ENCODE results near the gene PMF1. TPM values are rescaled to one million over a fixed set of nuclear protein-coding genes. Genes with fewer than 3 reads are reported as not detected.
A peak's percentile ranks its signal among the peaks of the same experiment; 100 is the strongest.
"Not testable (repeated sequence)": the region's sequence is repeated elsewhere in the genome, so short reads cannot be mapped to it uniquely, and the experiment has no call there.

The PMF1 gene
- total RNA-seq, 1 donor from 2014 or later, result 26.6 TPM

DNA sequence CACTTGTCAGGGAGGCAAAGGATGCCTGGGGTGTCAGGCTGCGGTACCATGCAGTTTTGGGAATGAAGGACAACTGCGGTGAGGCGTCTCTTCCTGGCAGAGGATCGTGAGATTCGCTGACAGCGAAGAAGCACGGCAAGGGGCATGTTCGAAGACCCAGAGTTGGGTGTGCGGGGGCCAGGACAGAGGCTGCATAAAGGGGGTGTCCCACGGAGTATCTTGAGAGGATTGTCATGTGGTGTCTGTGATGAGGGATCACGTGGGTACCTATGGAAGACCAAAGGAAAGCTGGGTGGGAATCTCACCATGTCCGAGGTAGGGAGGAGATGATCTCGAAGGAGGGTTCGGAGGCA, 18.5 kb upstream of the PMF1 start:
- ATAC-seq (no peak), DNase-seq (ENCODE audit: low spot score) (no peak)

DNA sequence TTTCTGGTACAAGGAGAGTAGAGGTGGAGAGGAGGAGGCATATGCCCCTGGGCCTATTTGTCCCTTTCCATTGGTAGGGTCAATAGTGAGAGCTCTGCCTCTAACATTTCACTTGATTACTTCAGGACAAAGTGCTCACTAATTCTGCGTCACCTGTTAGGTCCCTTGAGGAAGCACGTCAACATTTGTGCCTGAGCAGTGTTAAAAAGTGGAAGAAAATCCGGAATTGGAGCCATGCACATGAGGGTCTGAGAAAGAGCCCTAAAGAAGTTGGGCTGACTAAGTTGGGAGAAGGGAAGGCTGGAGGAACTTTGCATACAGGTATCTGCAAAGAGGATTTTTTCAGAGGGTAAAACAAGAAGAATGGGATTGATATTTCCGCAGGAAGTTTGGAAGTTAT, 17.0 kb upstream of the PMF1 start:
- DNase-seq (ENCODE audit: low spot score) (no peak), ATAC-seq (no peak)

DNA sequence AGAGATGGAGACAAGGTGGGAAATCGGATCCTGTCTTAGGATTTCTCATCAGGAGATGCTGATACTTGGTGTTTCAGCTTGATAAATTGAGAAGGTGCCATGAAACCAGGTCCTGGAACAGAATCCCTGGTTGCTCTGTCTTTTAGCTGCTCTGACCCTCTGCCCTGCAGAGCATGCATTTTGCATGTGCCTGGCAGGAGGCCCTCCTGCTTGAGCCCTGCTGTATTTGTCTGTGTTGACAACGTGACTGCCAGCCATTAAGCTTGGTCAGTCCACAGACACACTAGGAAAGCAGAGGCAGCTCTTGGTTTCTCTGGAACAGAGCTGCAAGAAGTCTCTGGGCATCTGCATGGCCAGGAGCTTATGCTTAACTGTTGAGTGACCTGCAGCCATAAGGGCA, 16.4 kb upstream of the PMF1 start:
- DNase-seq (ENCODE audit: low spot score), result peak; percentile 93
- peak; percentile 69 for ATAC-seq

DNA sequence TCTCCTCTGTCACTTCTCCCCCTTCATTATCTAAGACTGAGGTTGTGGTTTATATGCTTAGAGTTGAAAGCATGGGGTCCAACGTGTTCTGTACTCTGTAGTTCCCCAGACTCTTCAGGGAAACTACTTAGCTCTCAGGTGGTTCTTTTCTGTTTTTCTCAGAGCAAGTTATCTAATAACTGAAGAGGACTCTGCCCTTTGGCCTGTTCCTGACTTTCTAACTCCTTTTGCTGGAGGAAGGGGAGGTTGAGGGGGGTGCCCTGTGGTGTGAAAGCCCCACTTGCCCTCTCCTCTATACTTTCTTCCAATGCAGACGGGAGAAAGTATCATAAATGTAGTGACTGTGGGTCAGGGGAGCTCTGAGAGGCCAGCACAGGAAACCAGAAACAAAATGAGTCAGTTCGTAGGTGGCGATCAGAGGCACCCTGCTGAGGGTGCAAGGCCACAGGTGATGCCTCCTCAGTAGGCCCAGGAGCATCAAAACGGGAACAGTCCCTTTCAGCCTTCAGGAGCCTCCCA, 13.9 kb upstream of the PMF1 start:
- no peak for ATAC-seq
- DNase-seq (ENCODE audit: low spot score), result no peak

DNA sequence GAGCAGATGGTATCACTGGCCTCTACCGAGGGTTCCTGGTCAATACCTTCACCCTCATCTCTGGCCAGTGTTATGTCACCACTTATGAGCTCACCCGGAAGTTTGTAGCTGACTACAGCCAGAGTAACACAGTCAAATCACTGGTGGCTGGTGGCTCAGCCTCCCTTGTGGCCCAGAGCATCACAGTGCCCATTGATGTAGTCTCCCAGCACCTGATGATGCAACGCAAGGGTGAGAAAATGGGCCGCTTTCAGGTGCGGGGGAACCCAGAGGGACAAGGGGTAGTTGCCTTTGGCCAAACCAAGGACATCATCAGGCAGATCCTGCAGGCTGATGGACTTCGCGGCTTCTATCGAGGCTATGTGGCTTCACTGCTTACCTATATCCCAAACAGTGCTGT, 12.8 kb upstream of the PMF1 start:
- no peak for DNase-seq (ENCODE audit: low spot score)
- no peak for ATAC-seq

GRCh38 chr1:156203331-156203730, 9.5 kb upstream of the PMF1 start:
- DNase-seq (ENCODE audit: low spot score) (no peak), ATAC-seq (no peak)

DNA sequence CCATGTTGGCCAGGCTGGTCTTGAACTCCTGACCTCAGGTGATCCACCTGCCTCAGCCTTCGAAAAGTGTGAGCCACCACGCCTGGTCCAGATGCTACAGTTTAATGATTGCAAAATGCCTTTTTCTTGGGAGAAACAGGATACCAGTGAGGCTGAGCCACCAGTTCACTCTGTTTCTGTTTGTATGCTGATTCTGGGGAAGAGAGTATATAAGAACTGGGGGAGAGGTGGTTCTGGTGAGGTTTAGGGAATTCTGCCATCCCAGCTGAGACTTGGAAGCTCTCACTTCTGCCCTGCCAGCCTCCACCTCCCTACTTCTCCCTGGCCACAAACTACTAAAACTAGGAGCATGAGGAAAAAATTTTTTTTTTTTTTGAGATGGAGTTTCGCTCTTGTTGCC, 8.1 kb upstream of the PMF1 start:
- DNase-seq (ENCODE audit: low spot score) (no peak), ATAC-seq (no peak)

- ATAC-seq, result no peak
- no peak for DNase-seq (ENCODE audit: low spot score)
Observed at GRCh38 chr1:156211243-156211642, 1.6 kb upstream of the PMF1 start.

- DNase-seq (ENCODE audit: low spot score) (no peak), ATAC-seq (no peak)
Observed at GRCh38 chr1:156212130-156212529, 677 bp upstream of the PMF1 start.

DNA sequence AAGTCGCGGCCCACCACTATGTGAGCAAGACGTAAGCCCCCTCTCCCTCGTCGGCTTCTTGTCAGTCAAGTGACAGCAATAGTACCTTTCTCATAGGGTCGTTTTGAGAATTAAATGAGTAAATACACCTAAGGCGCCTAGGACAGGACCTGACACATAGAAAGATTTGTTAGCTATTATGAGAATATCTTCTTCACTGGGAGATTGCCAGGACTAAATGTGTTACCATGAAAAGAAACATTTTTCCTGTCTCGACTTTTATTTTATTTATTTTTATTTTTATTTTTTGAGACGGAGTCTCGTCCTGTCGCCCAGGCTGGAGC, 798 bp downstream of the PMF1 start:
- ATAC-seq (no peak), DNase-seq (ENCODE audit: low spot score) (no peak)

- ATAC-seq (no peak), DNase-seq (ENCODE audit: low spot score) (no peak)
Observed at GRCh38 chr1:156214024-156214748, 1.4 kb downstream of the PMF1 start.

DNA sequence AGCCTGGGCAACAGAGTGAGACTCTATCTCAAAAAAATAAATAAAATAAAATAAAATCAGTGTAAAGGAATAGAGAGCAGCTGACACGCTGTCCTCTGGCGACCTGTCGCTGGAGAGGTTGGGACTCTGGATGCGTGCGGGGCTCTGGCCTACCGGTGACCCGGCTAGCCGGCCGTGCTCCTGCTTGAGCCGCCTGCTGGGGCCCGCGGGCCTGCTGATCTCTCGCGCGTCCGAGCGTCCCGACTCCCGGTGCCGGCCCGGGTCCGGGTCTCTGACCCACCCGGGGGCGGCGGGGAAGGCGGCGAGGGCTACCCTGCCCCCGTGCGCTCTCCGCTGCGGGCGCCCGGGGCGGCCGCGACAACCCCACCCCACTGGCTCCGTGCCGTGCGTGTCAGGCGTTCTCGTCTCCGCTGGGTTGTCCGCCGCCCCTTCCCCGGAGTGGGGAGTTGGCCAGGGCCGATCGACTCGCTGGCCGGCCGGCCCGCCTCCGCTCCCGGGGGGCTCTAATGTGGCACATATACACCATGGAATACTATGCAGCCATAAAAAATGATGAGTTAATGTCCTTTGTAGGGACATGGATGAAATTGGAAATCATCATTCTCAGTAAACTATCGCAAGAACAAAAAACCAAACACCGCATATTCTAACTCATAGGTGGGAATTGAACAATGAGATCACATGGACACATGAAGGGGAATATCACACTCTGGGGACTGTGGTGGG, 3.7 kb downstream of the PMF1 start:
- ATAC-seq; DNase-seq (ENCODE audit: low spot score): not testable (repeated sequence)

- ATAC-seq (peak; percentile 5), DNase-seq (ENCODE audit: low spot score) (no peak)
Observed at GRCh38 chr1:156217871-156218270, 5.1 kb downstream of the PMF1 start.

GRCh38 chr1:156220226-156220625, 7.4 kb downstream of the PMF1 start:
- DNase-seq (ENCODE audit: low spot score), result no peak
- no peak for ATAC-seq

DNA sequence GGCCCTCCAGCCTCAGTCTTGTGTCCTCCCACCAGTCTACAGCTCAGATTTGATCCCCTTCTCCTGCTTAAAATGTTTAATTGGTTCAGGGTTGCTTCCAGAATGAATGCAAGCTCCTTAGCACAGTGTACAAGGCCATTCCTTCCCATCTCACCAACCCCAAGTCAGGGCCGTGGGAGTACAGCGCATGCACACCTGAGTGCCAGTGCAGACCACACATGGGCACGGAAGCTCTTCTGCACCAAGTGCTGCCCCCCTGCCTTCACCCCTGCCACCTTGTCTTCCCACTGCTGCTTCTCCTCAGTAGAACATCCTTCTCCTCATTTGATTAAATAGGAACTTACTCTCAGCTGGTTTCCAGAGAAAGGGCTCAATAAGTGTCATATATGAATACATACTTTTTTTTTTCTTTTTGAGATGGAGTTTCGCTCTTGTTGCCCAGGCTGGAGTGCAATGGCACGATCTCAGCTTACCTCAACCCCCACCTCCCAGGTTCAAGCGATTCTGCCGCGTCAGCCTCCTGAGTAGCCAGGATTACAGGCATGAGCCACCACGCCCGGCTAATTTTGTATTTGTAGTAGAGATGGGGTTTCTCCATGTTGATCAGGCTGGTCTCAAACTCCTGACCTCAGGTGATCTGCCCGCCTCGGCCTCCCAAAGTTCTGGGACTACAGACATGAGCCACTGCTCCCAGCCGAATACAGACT, 9.3 kb downstream of the PMF1 start:
- ATAC-seq, result no peak
- no peak for DNase-seq (ENCODE audit: low spot score)

DNA sequence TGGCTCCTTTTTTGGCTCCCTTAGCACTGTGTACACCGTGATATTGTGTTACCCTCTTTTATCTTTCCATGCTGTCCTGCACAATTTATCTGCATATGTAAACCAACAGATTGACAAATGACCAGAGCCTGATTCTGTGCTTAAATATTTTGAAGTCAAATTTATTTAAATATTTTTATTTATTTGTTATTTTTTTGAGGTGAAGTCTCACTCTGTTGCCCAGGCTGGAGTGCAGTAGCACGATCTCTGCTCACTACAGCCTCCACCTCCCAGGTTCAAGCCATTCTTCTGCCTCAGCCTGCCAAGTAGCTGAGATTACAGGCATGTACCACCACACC, 12.8 kb downstream of the PMF1 start:
- ATAC-seq, result no peak
- DNase-seq (ENCODE audit: low spot score), result no peak

DNA sequence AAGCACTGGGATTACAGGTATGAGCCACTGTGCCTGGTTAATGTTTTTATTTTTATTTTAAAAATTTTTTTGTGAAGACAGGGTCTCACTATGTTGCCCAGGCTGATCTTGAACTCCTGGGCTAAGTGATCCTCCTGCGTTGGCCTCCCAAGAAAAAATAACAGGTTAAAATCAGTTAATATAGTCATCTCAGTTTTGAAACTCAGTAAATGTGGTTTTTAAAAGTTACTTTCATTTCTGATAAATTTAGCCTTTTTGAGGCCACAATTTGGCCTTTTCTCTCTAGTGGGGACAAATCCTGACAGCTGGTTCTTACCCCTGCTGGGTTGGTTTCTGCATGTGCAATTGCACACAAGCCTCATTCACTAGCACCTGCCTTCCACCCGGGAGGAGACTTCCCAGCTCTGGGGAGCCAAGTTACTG, 13.3 kb downstream of the PMF1 start:
- DNase-seq (ENCODE audit: low spot score) (no peak), ATAC-seq (no peak)

GRCh38 chr1:156226782-156227181, 14.0 kb downstream of the PMF1 start:
- DNase-seq (ENCODE audit: low spot score) (no peak), ATAC-seq (no peak)

DNA sequence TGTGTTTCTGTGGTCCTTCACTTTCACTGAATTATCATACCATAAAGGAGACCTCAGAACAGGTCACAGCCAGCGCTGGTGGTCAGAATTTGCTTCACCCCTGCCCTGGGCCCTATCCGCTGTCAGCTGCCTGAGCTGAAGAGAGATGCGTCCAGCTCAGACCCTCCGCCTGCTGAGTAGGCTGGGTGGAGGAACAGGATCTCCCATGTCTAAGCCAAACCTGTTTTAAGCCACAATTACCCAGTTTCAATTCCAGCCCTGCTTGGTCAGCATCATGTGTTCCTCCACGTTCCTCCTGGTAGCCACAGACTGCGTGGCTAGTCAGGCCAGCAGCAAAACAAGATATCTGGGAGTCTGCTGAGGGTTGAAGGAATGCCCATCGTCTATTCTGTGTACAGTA, 15.7 kb downstream of the PMF1 start:
- DNase-seq (ENCODE audit: low spot score), result no peak
- ATAC-seq, result no peak

DNA sequence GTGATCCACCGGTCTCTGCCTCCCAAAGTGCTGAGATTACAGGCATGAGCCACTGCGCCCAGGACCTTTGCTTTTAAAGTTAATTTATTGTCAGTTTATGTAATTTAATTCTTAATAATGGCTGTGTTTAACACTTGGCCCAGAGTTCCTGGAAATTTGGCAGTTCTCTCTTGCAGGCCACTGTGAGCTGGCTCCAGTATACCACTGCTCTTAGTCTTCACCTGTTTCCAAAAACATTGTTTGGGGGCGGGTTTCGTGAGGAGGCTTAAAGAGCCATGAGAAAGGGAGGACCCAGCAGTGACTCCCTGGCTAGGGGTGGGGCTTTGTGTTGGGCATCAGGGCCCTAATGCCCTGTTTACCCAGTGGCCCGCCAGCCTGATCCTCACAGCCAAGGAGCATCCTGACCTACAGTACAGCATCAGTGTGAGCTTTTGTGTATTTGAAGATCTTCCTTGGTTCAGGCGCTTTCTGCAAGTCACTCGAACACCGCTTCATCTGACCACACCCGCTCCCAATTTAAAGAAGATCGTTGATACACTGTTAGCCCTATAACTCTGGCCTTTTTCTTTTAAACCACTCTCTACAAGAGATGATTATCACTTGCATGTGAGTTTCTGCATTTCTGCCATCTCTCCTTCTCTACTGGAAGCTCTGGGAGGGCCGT, 17.1 kb downstream of the PMF1 start:
- no peak for DNase-seq (ENCODE audit: low spot score)
- ATAC-seq, result no peak

GRCh38 chr1:156230473-156230837, 17.6 kb downstream of the PMF1 start:
- no peak for ATAC-seq
- no peak for DNase-seq (ENCODE audit: low spot score)
